Measurements from ENCODE around the gene PRRT4.

The PRRT4 gene

GRCh38 chr7:128359939-128360338, 1.6 kb downstream of the PRRT4 start:
- 75% methylated on average over 4 of the region's 4 CpGs for WGBS
- Histone ChIP-seq H3K23ac (ENCODE audit: low read length in 2 of 2) (no peak overlapping the region), H4K91ac (ENCODE audit: low read length) (no peak overlapping the region), H2AK5ac (ENCODE audit: low read length, severe bottlenecking) (no peak overlapping the region), H2BK120ac (ENCODE audit: low read depth, low read length) (no peak overlapping the region), H3K14ac (ENCODE audit: low read length in 2 of 2) (no peak overlapping the region), H3K4ac (ENCODE audit: low read depth in 1 of 2, low read length in 2 of 2) (no peak overlapping the region), H3K4me2 (ENCODE audit: low read length, poor library complexity, severe bottlenecking) (no peak overlapping the region), H3K79me1 (replicated peaks; ENCODE audit: low read length, poor library complexity, severe bottlenecking) (no peaks in the 10 kb centered on the region), H3K4me1 (ENCODE audit: control insufficient read depth, insufficient read depth, low read depth, low read length) (peaks cover 21% of the 10 kb centered on the region), H3K36me3 (ENCODE audit: control insufficient read depth in 1 of 2, insufficient read depth in 2 of 2, low read depth in 1 of 2, low read length in 2 of 2) (no peaks in the 10 kb centered on the region), H3K27me3 (ENCODE audit: control insufficient read depth in 1 of 2, insufficient read depth in 1 of 2, low read length in 2 of 2) (peaks cover 30 to 88% of the 10 kb centered on the region in 2 experiments), H4K8ac (ENCODE audit: low read length) (no peak overlapping the region), H2AFZ (ENCODE audit: low read depth, low read length) (no peak overlapping the region), H3K9me3 (ENCODE audit: control insufficient read depth, low read length) (no peaks in the 10 kb centered on the region), H3K18ac (ENCODE audit: low read depth in 1 of 2, low read length in 2 of 2) (no peak overlapping the region), H2BK5ac (ENCODE audit: low read depth, low read length, poor library complexity, severe bottlenecking) (no peak overlapping the region), H2BK15ac (ENCODE audit: low read depth, poor library complexity, severe bottlenecking) (no peak overlapping the region), H2BK12ac (ENCODE audit: low read length in 2 of 2) (no peak overlapping the region), H3K9ac (ENCODE audit: low read length) (no peak overlapping the region), H3K27ac (ENCODE audit: low read length, poor library complexity, severe bottlenecking) (no peak overlapping the region), H3K4me3 (ENCODE audit: insufficient read depth in 1 of 2, low read depth in 1 of 2, low read length in 2 of 2) (no peak overlapping the region)
- DNase-seq, result no peak

- H3K4me1 ChIP-seq (ENCODE audit: control insufficient read depth, insufficient read depth, low read depth, low read length), result peaks cover 21% of the 10 kb centered on the region
- no peak overlapping the region for H2AFZ ChIP-seq (ENCODE audit: low read depth, low read length)
- H3K27me3 ChIP-seq (ENCODE audit: control insufficient read depth in 1 of 2, insufficient read depth in 1 of 2, low read length in 2 of 2), result peaks cover 30 to 87% of the 10 kb centered on the region in 2 experiments
- no peak overlapping the region for H2BK12ac ChIP-seq (ENCODE audit: low read length in 2 of 2)
- no peak overlapping the region for H3K18ac ChIP-seq (ENCODE audit: low read depth in 1 of 2, low read length in 2 of 2)
- H3K9ac ChIP-seq (ENCODE audit: low read length), result no peak overlapping the region
- no peak overlapping the region for H4K8ac ChIP-seq (ENCODE audit: low read length)
- no peak overlapping the region for H2AK5ac ChIP-seq (ENCODE audit: low read length, severe bottlenecking)
- H3K4me2 ChIP-seq (ENCODE audit: low read length, poor library complexity, severe bottlenecking), result no peak overlapping the region
- H3K79me1 ChIP-seq (replicated peaks; ENCODE audit: low read length, poor library complexity, severe bottlenecking), result no peaks in the 10 kb centered on the region
- no peaks in the 10 kb centered on the region for H3K9me3 ChIP-seq (ENCODE audit: control insufficient read depth, low read length)
- H3K23ac ChIP-seq (ENCODE audit: low read length in 2 of 2), result no peak overlapping the region
- no peak for DNase-seq
- H3K4me3 ChIP-seq (ENCODE audit: insufficient read depth in 1 of 2, low read depth in 1 of 2, low read length in 2 of 2), result no peak overlapping the region
- 85% methylated on average over 10 of the region's 12 CpGs for WGBS
- no peak overlapping the region for H4K91ac ChIP-seq (ENCODE audit: low read length)
- H2BK120ac ChIP-seq (ENCODE audit: low read depth, low read length), result no peak overlapping the region
- H2BK5ac ChIP-seq (ENCODE audit: low read depth, low read length, poor library complexity, severe bottlenecking), result no peak overlapping the region
- H3K27ac ChIP-seq (ENCODE audit: low read length, poor library complexity, severe bottlenecking), result no peak overlapping the region
- H3K36me3 ChIP-seq (ENCODE audit: control insufficient read depth in 1 of 2, insufficient read depth in 2 of 2, low read depth in 1 of 2, low read length in 2 of 2), result no peaks in the 10 kb centered on the region
- no peak overlapping the region for H2BK15ac ChIP-seq (ENCODE audit: low read depth, poor library complexity, severe bottlenecking)
- no peak overlapping the region for H3K4ac ChIP-seq (ENCODE audit: low read depth in 1 of 2, low read length in 2 of 2)
- H3K14ac ChIP-seq (ENCODE audit: low read length in 2 of 2), result no peak overlapping the region
These were observed 2.2 kb downstream of the PRRT4 start for GRCh38 chr7:128359336-128359735.

- peak; percentile 20 for DNase-seq
- H4K91ac ChIP-seq (ENCODE audit: low read length), result no peak overlapping the region
- no peak overlapping the region for H2BK15ac ChIP-seq (ENCODE audit: low read depth, poor library complexity, severe bottlenecking)
- H3K27me3 ChIP-seq (ENCODE audit: control insufficient read depth in 1 of 2, insufficient read depth in 1 of 2, low read length in 2 of 2), result peaks cover 28 to 86% of the 10 kb centered on the region in 2 experiments
- H3K4me3 ChIP-seq (ENCODE audit: insufficient read depth in 1 of 2, low read depth in 1 of 2, low read length in 2 of 2), result no peak overlapping the region
- no peak overlapping the region for H3K9ac ChIP-seq (ENCODE audit: low read length)
- H2AFZ ChIP-seq (ENCODE audit: low read depth, low read length), result no peak overlapping the region
- H3K4ac ChIP-seq (ENCODE audit: low read depth in 1 of 2, low read length in 2 of 2), result no peak overlapping the region
- no peak overlapping the region for H4K8ac ChIP-seq (ENCODE audit: low read length)
- WGBS, result 92% methylated on average over 1 of the region's 1 CpG
- no peak overlapping the region for H3K14ac ChIP-seq (ENCODE audit: low read length in 2 of 2)
- no peak overlapping the region for H3K4me2 ChIP-seq (ENCODE audit: low read length, poor library complexity, severe bottlenecking)
- no peak overlapping the region for H2AK5ac ChIP-seq (ENCODE audit: low read length, severe bottlenecking)
- H3K79me1 ChIP-seq (replicated peaks; ENCODE audit: low read length, poor library complexity, severe bottlenecking), result no peaks in the 10 kb centered on the region
- no peak overlapping the region for H2BK120ac ChIP-seq (ENCODE audit: low read depth, low read length)
- H3K18ac ChIP-seq (ENCODE audit: low read depth in 1 of 2, low read length in 2 of 2), result no peak overlapping the region
- no peak overlapping the region for H3K27ac ChIP-seq (ENCODE audit: low read length, poor library complexity, severe bottlenecking)
- H3K9me3 ChIP-seq (ENCODE audit: control insufficient read depth, low read length), result no peaks in the 10 kb centered on the region
- no peaks in the 10 kb centered on the region for H3K36me3 ChIP-seq (ENCODE audit: control insufficient read depth in 1 of 2, insufficient read depth in 2 of 2, low read depth in 1 of 2, low read length in 2 of 2)
- H2BK5ac ChIP-seq (ENCODE audit: low read depth, low read length, poor library complexity, severe bottlenecking), result no peak overlapping the region
- H3K4me1 ChIP-seq (ENCODE audit: control insufficient read depth, insufficient read depth, low read depth, low read length), result peaks cover 21% of the 10 kb centered on the region
- H3K23ac ChIP-seq (ENCODE audit: low read length in 2 of 2), result no peak overlapping the region
- no peak overlapping the region for H2BK12ac ChIP-seq (ENCODE audit: low read length in 2 of 2)
These were observed 3.3 kb downstream of the PRRT4 start for GRCh38 chr7:128358233-128358632.

- H3K4me3 ChIP-seq (ENCODE audit: insufficient read depth in 1 of 2, low read depth in 1 of 2, low read length in 2 of 2), result no peak overlapping the region
- no peak overlapping the region for H2AFZ ChIP-seq (ENCODE audit: low read depth, low read length)
- H3K14ac ChIP-seq (ENCODE audit: low read length in 2 of 2), result no peak overlapping the region
- H3K9ac ChIP-seq (ENCODE audit: low read length), result no peak overlapping the region
- DNase-seq, result peak; percentile 7
- no peak overlapping the region for H2AK5ac ChIP-seq (ENCODE audit: low read length, severe bottlenecking)
- H3K79me1 ChIP-seq (replicated peaks; ENCODE audit: low read length, poor library complexity, severe bottlenecking), result no peaks in the 10 kb centered on the region
- H4K91ac ChIP-seq (ENCODE audit: low read length), result no peak overlapping the region
- H3K23ac ChIP-seq (ENCODE audit: low read length in 2 of 2), result no peak overlapping the region
- no peak overlapping the region for H3K4ac ChIP-seq (ENCODE audit: low read depth in 1 of 2, low read length in 2 of 2)
- no peak overlapping the region for H2BK5ac ChIP-seq (ENCODE audit: low read depth, low read length, poor library complexity, severe bottlenecking)
- peaks cover 22% of the 10 kb centered on the region for H3K4me1 ChIP-seq (ENCODE audit: control insufficient read depth, insufficient read depth, low read depth, low read length)
- no peak overlapping the region for H2BK120ac ChIP-seq (ENCODE audit: low read depth, low read length)
- H2BK12ac ChIP-seq (ENCODE audit: low read length in 2 of 2), result no peak overlapping the region
- peaks cover 33 to 86% of the 10 kb centered on the region in 2 experiments for H3K27me3 ChIP-seq (ENCODE audit: control insufficient read depth in 1 of 2, insufficient read depth in 1 of 2, low read length in 2 of 2)
- no peak overlapping the region for H2BK15ac ChIP-seq (ENCODE audit: low read depth, poor library complexity, severe bottlenecking)
- WGBS, result 6% methylated on average over 4 of the region's 6 CpGs
- no peaks in the 10 kb centered on the region for H3K9me3 ChIP-seq (ENCODE audit: control insufficient read depth, low read length)
- no peaks in the 10 kb centered on the region for H3K36me3 ChIP-seq (ENCODE audit: control insufficient read depth in 1 of 2, insufficient read depth in 2 of 2, low read depth in 1 of 2, low read length in 2 of 2)
- H3K18ac ChIP-seq (ENCODE audit: low read depth in 1 of 2, low read length in 2 of 2), result no peak overlapping the region
- no peak overlapping the region for H4K8ac ChIP-seq (ENCODE audit: low read length)
- no peak overlapping the region for H3K27ac ChIP-seq (ENCODE audit: low read length, poor library complexity, severe bottlenecking)
- no peak overlapping the region for H3K4me2 ChIP-seq (ENCODE audit: low read length, poor library complexity, severe bottlenecking)
These were observed 4.3 kb downstream of the PRRT4 start for GRCh38 chr7:128357217-128357613.

Measured in mesenchymal stem cell (in vitro differentiated cells and primary cell).